ENCODE data around the gene STUB1.

STUB1 gene

DNA sequence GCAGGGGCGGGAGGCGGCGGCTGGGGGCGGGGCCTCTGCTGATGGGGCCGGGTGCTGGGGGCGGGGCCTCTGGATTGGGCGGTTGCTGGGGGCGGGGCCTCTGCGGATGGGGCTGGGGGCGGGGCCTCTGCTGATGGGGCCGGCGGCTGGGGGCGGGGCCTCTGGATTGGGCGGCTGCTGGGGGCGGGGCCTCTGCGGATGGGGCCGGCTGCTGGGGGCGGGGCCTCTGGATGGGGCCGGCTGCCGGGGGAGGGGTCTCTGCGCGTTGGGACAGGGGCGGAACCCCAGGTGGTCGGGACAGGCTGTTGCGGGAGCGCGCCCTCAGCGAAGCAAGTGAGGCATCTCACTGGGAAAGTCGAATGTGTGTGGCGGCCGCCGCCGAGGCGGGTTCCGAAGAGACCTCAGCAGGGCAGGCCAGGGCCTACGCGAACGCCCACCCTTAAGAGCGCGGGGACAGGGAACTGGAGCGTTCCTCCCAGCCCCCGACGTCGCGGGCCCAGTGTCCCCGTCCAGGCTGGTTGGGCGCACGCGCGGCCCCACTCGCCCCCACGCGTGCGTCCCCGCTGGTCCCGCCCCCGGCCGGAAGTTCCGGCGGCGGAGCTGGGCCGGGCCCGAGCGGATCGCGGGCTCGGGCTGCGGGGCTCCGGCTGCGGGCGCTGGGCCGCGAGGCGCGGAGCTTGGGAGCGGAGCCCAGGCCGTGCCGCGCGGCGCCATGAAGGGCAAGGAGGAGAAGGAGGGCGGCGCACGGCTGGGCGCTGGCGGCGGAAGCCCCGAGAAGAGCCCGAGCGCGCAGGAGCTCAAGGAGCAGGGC lies at the start of gene STUB1:
Gene STUB1 (plus strand): TSS at position 597 of the 811 bp plus-strand sequence. CDS start 116 bp downstream, at position 713.
- DNase-seq (ENCODE audit: low read depth in 3 of 3), result peak; percentile 78 to 91 (median 81)

DNA sequence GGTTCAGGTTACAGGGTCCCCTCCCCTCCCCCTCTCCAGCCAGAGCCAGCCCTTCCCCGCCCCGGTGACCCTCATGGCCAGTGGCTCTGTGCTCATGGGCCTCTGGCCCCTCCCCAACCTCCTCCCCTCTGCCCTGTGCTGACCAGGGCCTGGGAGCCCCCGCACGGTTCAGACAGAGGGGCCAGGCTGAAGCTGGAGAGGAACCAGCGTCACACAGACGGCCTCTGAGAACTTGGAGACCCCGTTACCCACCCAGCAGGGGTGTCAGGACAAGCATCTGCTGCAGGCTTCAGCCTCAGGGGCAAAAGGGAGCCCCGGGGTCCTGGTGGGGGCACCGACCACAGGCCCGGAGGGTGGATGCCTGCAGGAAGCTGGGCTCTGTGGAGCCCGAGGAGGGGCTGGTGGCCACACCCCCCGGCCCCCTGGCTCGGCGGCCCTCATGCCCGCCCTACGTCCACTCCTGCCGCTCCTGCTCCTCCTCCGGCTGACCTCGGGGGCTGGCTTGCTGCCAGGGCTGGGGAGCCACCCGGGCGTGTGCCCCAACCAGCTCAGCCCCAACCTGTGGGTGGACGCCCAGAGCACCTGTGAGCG lies 49.3 kb upstream of the STUB1 start, which contains the start of gene WFIKKN1:
Gene WFIKKN1 (plus strand): TSS at position 171 of the 591 bp plus-strand sequence. CDS start 269 bp downstream, at position 440.
- no peak for DNase-seq (ENCODE audit: low read depth in 3 of 3)

DNA sequence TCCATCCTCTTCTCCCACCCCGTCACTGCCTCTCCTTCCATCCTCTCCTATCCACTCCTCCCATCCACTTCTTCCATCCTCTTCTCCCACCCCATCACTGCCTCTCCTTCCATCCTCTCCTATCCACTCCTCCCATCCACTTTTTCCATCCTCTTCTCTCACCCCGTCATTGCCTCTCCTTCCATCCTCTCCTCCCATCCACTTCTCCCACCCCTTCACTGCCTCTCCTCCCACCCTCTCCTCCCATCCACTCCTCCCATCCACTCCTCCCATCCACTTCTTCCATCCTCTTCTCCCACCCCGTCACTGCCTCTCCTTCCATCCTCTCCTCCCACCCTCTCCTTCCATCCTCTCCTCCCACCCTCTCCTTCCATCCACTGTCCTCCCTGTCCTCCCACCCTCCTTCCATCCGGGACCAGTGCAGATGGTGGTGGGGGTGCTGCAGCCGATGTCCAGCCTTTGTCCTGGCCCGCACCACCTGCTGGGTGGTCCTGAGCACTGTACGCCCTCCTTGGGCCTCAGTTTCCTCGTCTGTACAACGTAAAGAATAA lies 48.3 kb upstream of the STUB1 start:
- no peak for DNase-seq (ENCODE audit: low read depth in 3 of 3)

DNA sequence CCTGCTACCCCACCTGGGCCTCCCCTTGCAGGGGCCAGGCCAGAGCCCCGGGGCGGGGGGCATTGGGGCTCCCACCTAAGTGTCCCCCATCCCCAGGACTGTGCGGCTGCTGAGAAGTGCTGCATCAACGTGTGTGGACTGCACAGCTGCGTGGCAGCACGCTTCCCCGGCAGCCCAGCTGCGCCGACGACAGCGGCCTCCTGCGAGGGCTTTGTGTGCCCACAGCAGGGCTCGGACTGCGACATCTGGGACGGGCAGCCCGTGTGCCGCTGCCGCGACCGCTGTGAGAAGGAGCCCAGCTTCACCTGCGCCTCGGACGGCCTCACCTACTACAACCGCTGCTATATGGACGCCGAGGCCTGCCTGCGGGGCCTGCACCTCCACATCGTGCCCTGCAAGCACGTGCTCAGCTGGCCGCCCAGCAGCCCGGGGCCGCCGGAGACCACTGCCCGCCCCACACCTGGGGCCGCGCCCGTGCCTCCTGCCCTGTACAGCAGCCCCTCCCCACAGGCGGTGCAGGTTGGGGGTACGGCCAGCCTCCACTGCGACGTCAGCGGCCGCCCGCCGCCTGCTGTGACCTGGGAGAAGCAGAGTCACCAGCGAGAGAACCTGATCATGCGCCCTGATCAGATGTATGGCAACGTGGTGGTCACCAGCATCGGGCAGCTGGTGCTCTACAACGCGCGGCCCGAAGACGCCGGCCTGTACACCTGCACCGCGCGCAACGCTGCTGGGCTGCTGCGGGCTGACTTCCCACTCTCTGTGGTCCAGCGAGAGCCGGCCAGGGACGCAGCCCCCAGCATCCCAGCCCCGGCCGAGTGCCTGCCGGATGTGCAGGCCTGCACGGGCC lies 47.5 kb upstream of the STUB1 start:
- DNase-seq (ENCODE audit: low read depth in 3 of 3), result no peak

DNA sequence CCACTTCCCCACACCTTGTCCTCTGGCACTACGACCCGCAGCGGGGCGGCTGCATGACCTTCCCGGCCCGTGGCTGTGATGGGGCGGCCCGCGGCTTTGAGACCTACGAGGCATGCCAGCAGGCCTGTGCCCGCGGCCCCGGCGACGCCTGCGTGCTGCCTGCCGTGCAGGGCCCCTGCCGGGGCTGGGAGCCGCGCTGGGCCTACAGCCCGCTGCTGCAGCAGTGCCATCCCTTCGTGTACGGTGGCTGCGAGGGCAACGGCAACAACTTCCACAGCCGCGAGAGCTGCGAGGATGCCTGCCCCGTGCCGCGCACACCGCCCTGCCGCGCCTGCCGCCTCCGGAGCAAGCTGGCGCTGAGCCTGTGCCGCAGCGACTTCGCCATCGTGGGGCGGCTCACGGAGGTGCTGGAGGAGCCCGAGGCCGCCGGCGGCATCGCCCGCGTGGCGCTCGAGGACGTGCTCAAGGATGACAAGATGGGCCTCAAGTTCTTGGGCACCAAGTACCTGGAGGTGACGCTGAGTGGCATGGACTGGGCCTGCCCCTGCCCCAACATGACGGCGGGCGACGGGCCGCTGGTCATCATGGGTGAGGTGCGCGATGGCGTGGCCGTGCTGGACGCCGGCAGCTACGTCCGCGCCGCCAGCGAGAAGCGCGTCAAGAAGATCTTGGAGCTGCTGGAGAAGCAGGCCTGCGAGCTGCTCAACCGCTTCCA lies 46.7 kb upstream of the STUB1 start:
- DNase-seq (ENCODE audit: low read depth in 3 of 3), result no peak

DNA sequence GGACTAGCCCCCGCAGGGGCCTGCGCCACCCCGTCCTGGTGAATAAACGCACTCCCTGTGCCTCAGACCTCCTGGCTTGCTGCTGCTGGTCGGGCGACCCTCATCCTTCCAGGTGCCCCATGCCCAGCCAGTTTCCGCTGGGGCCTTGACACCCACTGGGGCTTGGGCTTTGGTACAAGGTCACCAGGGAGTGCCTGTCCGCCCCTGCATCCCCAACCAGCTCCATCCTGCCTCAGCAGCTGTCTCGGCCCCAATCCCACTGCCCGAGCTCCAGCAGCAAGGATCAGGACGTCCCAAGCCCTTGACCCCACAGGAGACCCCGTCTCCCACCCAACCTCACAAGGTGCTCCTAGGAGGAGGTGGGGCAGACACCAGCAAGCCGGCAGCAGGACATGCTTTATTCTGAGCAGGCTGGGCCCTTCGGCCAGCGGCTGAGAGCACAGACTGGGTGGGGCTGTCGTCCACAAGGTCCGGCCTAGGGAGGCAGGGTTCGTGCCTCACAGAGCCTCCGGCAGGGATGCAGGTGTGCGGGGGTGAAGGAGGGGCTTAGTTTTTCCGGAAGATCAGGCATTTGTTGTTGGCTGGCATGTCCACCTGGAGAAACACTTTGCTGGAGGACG lies 46.0 kb upstream of the STUB1 start:
- no peak for DNase-seq (ENCODE audit: low read depth in 3 of 3)

DNA sequence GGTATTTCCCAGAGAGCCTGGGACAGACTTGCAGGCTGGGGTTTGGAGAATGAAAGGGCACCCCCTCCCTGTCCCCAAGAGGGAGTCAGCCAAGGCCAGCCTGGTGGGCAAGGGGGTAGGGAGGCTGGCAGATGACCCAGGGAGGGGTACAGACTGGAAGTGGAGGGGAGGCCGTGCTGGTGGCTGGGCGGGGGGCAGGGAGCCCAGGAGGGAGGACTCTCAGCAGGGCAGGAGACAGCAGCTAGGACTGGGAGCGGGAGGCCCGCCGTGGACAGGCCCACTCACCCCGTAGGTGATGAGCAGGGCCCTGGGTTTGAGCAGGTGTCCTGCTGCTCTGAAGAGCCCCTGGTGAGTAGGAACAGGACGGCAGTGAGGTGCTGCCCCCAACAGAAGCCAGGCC lies 45.2 kb upstream of the STUB1 start:
- DNase-seq (ENCODE audit: low read depth in 3 of 3), result no peak

DNA sequence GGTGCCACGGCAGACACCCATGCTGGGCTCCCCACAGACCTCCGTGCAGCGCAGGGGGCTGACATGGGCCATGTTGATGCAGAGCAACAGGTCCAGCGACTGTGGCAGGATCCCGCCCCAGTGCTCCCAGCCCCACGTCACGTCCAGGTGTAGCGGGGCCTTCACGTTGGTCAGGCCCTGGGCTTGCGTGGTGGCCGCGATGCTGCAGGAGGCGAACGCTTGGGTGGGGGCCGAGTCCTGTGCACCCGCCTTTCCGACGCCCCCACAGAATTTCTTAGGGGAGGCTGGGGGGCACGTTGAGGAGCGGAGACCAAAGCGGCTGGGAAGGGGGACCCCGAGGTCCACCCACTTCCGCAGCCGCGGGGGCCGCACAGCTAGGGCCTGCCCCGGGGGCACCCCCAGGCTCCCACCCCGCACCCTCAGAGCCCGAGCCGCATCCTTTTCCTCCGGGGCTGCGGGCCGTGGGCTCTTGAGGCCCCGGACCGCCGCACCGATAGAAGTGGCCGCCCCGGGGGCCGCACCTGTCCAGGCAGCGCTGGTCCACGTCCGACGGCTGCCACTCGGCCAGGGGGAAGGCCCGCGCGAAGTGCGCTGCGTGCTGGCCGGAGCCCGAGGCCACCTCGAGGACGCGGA lies 44.5 kb upstream of the STUB1 start:
- DNase-seq (ENCODE audit: low read depth in 3 of 3), result no peak

DNA sequence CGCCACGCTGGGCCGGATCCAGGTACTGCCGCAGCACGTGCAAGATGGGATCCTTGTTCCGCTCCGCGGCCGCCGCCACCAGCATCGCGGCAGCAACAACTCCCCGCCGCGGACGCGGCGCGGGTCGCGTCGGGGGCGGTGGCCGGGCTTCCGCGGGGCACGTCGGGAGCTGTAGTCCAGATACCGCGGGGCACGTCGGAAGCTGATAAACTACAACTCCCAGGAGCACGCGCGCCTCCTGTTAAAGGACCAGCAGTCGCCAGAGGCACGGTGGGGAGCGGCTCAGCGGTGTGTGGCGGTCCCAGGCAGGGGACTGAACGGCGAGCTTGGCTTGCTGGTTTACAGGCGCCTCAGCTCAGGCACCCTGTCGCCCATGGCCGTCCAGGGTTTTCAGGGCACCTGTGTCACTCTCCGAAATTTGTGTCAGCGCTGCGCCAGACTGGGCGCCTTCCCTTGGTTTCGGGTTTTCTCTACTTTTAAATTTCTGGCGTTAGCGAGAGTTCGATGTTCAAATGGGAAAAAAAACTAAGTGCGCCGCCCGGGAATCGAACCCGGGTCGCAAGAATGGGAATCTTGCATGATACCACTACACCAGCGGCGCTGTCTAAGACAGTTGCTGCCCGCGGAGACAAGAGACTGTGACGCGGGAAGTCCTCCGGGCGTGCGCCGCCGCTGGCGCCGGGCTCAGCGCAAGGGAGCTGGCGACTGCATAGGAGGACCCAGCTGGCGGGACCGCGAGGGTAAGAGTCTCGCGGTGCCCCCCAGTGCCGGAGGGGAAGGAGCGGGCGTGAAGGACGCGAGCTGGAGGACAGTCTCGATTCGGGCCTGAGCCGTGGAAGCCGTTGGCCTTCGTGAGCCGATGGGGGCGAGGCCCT lies 43.8 kb upstream of the STUB1 start, which contains the start of gene METTL26:
Gene METTL26 (minus strand): TSS at position 100 of the 875 bp plus-strand sequence. CDS start 15 bp downstream, at position 85.
- peak; percentile 83 to 91 (median 89) for DNase-seq (ENCODE audit: low read depth in 3 of 3)

DNA sequence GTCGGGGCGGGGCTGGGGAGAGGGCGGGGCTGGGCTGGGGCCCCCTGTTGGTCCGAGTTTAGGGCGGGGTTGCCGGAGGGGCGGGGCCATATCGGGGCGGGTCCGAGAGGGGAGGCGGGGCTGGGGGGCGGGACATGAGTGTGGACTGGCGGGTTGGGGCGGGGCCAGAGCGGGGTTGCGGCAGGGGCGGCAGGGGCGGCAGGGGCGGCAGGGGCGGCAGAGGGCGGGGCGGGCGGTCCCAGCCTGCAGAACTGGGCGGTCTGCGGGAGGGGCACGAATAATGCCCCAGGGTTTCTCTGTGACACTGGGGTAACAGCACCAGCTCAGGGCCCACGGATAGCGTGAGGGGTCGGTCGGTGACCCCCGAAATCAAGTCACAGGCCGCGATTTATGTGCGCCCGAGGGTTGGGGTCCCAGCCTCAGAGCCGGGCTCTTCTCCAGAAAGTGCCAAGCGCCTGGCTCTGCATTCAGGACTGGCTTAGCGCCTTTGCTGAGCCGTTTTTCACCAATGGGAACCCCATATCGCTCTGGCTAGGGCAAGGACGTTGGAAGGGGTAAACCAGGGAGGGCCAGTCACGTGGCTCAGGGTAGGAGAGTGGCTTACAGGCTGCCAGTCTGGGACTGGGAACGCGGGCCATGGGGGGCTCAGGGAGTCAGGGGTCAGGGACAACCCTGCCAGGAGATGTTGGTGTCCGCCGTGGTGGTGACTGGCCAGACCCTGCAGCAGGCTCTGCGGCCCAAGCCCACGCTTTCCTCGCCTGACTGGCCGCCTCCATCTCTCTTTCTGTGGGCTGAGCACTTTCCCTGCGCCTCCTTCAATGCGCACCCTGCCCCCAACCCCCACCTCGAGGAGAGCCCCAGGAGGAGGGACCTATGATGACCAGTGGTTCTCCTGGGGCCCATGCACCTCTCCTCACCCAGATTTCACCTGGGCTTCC lies 42.9 kb upstream of the STUB1 start:
- peak; percentile 79 to 89 (median 80) for DNase-seq (ENCODE audit: low read depth in 3 of 3)

DNA sequence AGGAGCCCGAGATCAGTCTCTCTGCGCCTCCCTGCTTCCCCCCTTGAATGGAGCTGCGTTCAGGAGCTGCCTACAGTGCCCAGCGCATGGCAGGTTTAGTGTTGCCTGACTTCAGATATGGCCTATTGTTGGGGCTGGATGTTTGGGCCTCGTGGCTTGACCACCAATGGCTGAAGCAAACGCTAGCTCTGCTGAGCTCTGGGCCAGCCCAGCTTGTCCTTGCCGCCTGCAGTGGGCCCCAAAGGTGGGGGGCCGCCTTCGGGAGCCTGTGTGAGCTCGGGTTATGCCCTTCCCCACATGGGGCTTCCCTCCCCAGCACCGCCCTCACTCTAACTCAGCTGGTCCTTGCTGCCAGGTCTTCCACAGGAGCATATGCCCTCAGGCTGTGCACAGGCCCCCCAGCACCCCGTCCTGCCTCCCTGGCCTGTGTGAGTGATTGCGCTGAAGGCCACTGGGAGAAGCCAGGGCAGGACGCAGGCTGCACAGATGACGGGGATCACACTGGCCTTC lies 42.1 kb upstream of the STUB1 start:
- no peak for DNase-seq (ENCODE audit: low read depth in 3 of 3)

DNA sequence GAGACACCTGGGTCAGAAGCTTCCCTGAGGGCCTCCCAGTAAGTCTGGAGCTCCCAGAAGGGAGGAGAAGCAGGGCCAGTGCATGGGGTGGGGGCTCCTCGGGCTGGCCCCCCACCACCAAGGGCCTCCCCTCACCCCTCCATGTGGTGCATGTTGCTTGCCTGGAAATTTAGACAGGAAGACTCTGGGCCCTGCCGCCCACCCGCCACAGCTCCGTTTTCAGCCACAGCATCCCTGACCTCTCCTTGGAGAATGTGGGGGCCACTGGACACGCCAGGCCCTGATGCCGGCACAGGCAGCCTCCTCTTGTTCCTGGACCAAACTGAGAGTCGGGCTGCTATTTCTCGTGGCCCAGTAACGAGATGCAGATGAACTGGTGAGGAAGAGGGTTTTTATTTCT lies 41.4 kb upstream of the STUB1 start:
- no peak for DNase-seq (ENCODE audit: low read depth in 3 of 3)

DNA sequence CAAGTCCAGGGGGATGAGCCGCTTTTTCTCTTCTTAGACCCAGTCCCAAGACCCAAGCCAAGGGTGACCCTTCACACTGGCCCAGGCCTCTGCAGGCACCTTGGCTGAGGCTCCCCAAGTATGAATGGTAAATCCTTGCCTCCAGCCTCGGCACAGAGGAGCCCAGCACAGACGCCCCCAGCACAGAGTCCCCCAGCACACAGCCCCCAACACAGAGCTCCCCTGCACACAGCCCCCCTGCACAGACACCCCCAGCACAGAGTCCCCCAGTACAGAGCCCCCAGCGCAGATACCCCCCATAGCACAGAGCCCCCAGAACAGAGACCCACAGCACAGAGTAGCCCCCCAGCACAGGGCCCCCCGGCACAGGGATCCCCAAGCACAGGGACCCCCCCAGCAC lies 39.6 kb upstream of the STUB1 start:
- DNase-seq (ENCODE audit: low read depth in 3 of 3), result no peak

DNA sequence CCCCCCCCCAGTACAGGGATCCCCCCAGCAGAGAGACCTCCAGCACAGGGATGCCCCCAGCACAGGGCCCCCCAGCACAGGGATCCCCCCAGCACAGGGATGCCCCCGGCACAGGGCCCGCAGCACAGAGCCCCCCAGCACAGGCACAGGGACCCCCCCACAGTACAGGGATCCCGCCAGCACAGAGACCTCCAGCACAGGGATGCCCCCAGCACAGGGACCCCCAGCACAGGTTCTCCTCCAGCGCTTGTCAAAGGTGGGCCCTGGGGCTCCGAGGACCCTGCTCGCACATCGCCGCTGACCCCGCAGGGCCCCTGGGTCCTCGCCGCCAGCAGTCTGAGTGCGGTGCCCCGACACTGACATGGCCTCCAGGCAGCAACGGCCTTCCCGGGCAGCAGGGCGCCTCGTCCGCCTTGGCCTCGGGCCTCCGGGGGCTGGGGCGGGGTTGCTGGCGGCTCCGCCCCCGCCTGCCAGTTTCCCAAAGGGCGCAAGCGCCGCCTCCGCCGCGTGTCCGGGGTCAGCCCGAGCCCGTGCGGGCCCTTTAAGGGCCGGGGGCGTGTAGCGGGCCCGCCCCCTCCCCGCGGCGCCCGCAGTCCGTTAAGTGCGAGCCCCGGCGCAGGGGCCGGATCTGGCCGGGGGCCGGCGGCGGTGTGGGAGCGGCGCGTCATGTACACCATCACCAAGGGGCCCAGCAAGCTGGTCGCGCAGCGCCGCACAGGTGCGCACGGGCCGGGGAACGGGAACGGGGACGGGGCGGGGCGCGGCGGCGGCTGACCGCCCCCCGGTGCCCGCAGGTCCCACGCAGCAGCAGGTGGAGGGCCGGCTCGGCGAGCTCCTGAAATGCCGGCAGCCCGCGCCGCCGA lies 38.7 kb upstream of the STUB1 start, which contains the start of gene MCRIP2:
Gene MCRIP2 (plus strand): TSS at position 503 of the 863 bp plus-strand sequence. CDS start 164 bp downstream, at position 667.
- DNase-seq (ENCODE audit: low read depth in 3 of 3), result peak; percentile 37 to 82 (median 58)

DNA sequence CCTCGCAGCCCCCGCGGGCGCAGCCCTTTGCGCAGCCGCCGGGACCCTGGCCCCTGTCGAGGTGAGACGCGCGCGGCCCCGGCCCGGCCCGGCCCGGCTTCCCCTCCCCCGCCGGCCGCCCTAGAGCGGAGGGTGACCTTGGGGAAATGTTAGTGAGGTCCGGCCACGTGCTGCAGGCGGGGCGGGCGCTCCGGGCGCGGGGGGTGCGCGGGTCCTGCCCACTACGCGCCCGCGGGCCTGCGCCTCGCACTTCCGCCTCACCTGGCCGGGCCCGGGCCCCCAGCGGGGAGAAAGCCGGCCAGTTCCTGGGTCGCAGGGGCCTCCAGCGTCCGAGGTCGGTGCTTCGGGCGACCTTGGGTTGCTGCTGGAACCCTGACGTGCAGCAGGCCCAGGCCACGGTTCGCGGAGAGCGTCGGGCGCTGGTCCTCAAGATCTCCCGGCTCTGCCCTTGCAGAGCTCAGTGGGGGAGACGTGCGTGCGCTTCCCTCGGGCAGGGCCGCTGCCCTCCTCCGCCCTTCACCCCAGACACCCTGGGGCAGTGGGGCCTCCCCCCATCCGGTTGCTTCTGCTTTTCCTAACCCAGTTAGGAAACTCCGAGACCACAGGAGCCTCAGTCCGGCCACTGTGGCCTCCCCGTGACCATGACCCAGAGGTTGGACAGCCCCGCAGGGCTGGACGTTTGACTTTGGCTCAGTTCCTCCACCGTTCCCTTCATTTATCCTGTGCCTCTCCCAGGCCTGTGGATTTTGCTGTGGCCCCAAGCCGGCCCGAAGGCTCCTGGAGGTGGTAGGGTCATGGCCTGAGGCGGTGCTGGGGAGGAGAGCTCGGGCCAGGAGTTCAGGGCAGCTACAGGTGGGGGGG lies 37.8 kb upstream of the STUB1 start:
- DNase-seq (ENCODE audit: low read depth in 3 of 3), result peak in 1 of 3 experiments; percentile 53

DNA sequence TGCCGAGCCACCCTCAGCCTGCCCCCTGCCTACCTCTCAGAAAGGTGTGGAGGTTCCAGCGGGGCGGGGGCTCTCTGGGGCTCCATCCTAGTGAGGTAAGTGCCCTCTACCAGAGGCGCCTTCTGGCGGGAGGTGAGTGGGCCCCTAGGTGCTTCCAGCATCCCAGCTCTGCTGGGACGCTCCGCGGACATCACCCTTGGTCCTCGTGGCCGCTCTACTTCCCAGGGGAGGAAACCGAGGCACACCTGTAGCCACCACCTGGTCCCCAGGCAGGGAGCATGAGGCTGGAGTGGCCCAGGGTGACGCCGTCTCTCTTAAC lies 37.2 kb upstream of the STUB1 start:
- no peak for DNase-seq (ENCODE audit: low read depth in 3 of 3)
